Spleen (tissue), 11 donors: ENCODE measurements around the gene THUMPD3. TPM values are rescaled to one million over a fixed set of nuclear protein-coding genes. Genes with fewer than 3 reads are reported as not detected.

Experiments used
- DNase-seq: peaks from one replicate; pipeline ENCODE4 v3.0.0-alpha.2; 2020
- H3K27ac ChIP-seq, 8 donors: fragments of 200-600 bp; sonication (generic) in 7 of 8; 1 replicate in 4 of 8; 2 replicates in 4 of 8; pipeline versions ENCODE4 v1.5.0 to v1.8.0; 2016 to 2021; ENCODE audit warnings: inconsistent platforms in 4 of 8, mild to moderate bottlenecking in 4 of 8, moderate library complexity in 1 of 8
- H3K27me3 ChIP-seq, 7 donors: fragments of 200-600 bp; sonication (generic) in 6 of 7; replicated peaks in 1 of 7; 1 replicate in 4 of 7; 2 replicates in 3 of 7; pipeline versions ENCODE4 v1.5.0 to v1.8.0; 2016 to 2021; ENCODE audit warnings: inconsistent platforms in 3 of 7, mild to moderate bottlenecking in 1 of 7
- H3K36me3 ChIP-seq, 6 donors: fragments of 200-600 bp; sonication (generic) in 5 of 6; 1 replicate in 4 of 6; 2 replicates in 2 of 6; pipeline versions ENCODE4 v1.5.0 to v1.8.0; 2016 to 2021; ENCODE audit warnings: inconsistent platforms in 2 of 6
- H3K4me1 ChIP-seq, 6 donors: fragments of 200-600 bp; sonication (generic) in 5 of 6; 1 replicate in 3 of 6; 2 replicates in 3 of 6; pipeline versions ENCODE4 v1.5.0 to v1.8.0; 2016 to 2021; ENCODE audit warnings: inconsistent platforms in 3 of 6
- H3K4me3 ChIP-seq, 8 donors: fragments of 200-600 bp; sonication (generic) in 7 of 8; 1 replicate in 4 of 8; 2 replicates in 4 of 8; pipeline versions ENCODE4 v1.5.0 to v1.8.0; 2016 to 2021; ENCODE audit warnings: inconsistent platforms in 4 of 8, mild to moderate bottlenecking in 4 of 8, moderate library complexity in 2 of 8
- H3K9me3 ChIP-seq, 8 donors: fragments of 200-600 bp; sonication (generic) in 7 of 8; 1 replicate in 4 of 8; 2 replicates in 4 of 8; pipeline versions ENCODE4 v1.5.0 to v1.8.0; 2016 to 2021; ENCODE audit warnings: inconsistent platforms in 4 of 8
- POLR2A ChIP-seq, 3 donors: fragments of 450-650 bp; IDR thresholded peaks; one replicate each; pipeline ENCODE4 v1.5.1; 2017; ENCODE audit warnings: antibody characterized with exemption in 3 of 3, mild to moderate bottlenecking in 1 of 3
- POLR2AphosphoS5 ChIP-seq, 3 donors: sonication (generic); formaldehyde crosslinking; IDR thresholded peaks; one replicate each; pipeline ENCODE4 v1.5.1; 2017; ENCODE audit warnings: antibody characterized with exemption in 3 of 3
- WGBS, 5 donors: extraction: QIAGEN DNeasy Blood & Tissue Kit in 3 of 5; methylation state at CpG; one replicate each; pipeline versions ENCODE4 v1.1.5 to v1.1.7; 2013 to 2018; 5-methylcytosine and 5-hydroxymethylcytosine counted together
- intact Hi-C: fragments of 100-400 bp; cut with DNase I; formaldehyde crosslinking; loops from one replicate; pipeline ENCODE4 v1.15.0; 2023; ENCODE audit warnings: low total_unique reads
- polyA plus RNA-seq, 3 donors: library from polyadenylated mRNA; stranded (reverse); fragments of 200-250 nt; gene quantifications; one replicate each; pipeline ENCODE4 v1.2.1, GENCODE V29; 2013
- total RNA-seq, 7 donors: library from RNA; depleted of rRNA in 3 of 7; stranded (reverse); fragments of >200 nt in 3 of 7; fragmentation: NEBNext Ultra II Directional in 4 of 7; extraction: Animal tissue kit (Norgen Biotek cat#: 25700) in 4 of 7; gene quantifications; one replicate each; pipeline versions ENCODE4 v1.1.0 to v1.2.1, GENCODE V29; 2016 to 2021
- TF ChIP-seq, protein P1 (sequence below), 11 experiments: fragments of 200-600 bp in 7 of 11; fragments of 450-650 bp in 4 of 11; sonication (generic) in 4 of 11; IDR thresholded peaks in 8 of 11; conservative IDR thresholded peaks in 3 of 11; 1 replicate in 7 of 11; 2 replicates in 4 of 11; pipeline versions ENCODE4 v1.4.0 to v1.8.0; 2016 to 2021; ENCODE audit warnings: antibody characterized with exemption in 11 of 11, inconsistent platforms in 4 of 11, mild to moderate bottlenecking in 1 of 11
- donor health status: healthy with polysubstance abuse.
- donor health status: DM: no; HTN: no; CAD: no; lungs with moderate emphysema.
- donor health status: DM: no; HTN: no; CAD: no.
- donor health status: Bipolar disorder and iron deficiency.
- donor health status: healthy.
- donor health status: DM: no; HTN: no; CAD: no.
- donor health status: DM: yes; HTN: yes; CAD: no.

Gene THUMPD3
- total and polyA plus RNA-seq, 10 donors: 16.3 to 36.8 (median 23.8) TPM

DNA sequence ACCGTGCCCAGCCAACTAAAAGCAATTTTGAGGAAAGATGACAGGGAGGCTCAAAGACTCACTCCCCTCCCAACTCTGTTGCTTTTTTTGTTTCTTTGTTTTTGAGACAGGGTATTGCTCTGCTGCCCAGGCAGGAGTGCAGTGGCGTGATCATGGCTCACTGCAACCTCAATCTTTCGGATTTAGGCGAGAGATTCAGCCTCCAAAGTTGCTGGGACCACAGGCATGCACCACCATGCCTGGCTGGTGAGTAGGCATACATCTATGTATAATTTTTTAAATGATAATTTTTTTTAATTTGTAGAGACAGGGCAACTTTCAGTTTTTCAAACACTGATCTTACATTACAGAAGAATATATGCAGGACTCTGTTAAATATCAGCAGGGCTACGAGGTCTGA lies 15.8 kb upstream of the THUMPD3 start:
- Histone ChIP-seq H3K36me3 (peaks cover 0 to 6% (median 0%) of the 10 kb centered on the region in 6 donors), H3K4me1 (no peaks in the 10 kb centered on the region), H3K27me3 (no peaks in the 10 kb centered on the region), H3K4me3 (no peak overlapping the region), H3K27ac (no peak overlapping the region), H3K9me3 (no peaks in the 10 kb centered on the region)
- TF ChIP-seq, protein P1, sequence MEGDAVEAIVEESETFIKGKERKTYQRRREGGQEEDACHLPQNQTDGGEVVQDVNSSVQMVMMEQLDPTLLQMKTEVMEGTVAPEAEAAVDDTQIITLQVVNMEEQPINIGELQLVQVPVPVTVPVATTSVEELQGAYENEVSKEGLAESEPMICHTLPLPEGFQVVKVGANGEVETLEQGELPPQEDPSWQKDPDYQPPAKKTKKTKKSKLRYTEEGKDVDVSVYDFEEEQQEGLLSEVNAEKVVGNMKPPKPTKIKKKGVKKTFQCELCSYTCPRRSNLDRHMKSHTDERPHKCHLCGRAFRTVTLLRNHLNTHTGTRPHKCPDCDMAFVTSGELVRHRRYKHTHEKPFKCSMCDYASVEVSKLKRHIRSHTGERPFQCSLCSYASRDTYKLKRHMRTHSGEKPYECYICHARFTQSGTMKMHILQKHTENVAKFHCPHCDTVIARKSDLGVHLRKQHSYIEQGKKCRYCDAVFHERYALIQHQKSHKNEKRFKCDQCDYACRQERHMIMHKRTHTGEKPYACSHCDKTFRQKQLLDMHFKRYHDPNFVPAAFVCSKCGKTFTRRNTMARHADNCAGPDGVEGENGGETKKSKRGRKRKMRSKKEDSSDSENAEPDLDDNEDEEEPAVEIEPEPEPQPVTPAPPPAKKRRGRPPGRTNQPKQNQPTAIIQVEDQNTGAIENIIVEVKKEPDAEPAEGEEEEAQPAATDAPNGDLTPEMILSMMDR (IDR thresholded peaks at IDR 0.05 in 8 of 11, conservative IDR thresholded peaks at IDR 0.05 in 3 of 11): no peak
- TF ChIP-seq POLR2A (IDR thresholded peaks at IDR 0.05): no peak
- DNase-seq: no peak
- WGBS, 5 donors: 86 to 92% (median 88%) methylated on average over 5 of the region's 5 CpGs
- intact Hi-C loops: no loop called here

DNA sequence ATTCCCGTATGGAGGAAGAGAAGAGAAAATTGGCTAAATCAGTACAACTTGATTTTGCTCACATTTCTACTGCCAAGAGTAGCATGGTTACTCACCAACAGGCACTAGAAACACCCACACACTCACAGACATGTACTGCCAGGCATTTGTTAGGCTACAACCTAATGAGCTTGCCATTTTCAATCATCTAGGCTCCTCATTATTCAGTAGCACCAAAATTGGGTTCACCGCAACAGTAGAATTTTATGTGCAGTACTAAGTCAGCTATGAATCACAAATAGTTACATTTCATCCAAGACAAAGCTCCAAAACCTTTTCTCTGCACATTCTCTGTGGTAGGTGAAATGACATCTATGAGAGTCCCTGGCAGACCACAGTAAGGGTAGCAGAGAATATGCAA lies 15.0 kb upstream of the THUMPD3 start:
- H3K27ac ChIP-seq: no peak overlapping the region
- no peaks in the 10 kb centered on the region for H3K27me3 ChIP-seq
- no peaks in the 10 kb centered on the region for H3K9me3 ChIP-seq
- H3K4me1 ChIP-seq: peaks cover 0 to 3% (median 2%) of the 10 kb centered on the region in 6 donors
- DNase-seq: no peak
- WGBS, 5 donors: 47 to 74% (median 48%) methylated on average over 2 of the region's 2 CpGs
- TF ChIP-seq POLR2A (IDR thresholded peaks at IDR 0.05): no peak
- TF ChIP-seq POLR2AphosphoS5 (IDR thresholded peaks at IDR 0.05): no peak
- TF ChIP-seq, protein P1 (IDR thresholded peaks at IDR 0.05 in 8 of 11, conservative IDR thresholded peaks at IDR 0.05 in 3 of 11): no peak
- peaks cover 0 to 6% (median 0%) of the 10 kb centered on the region in 6 donors for H3K36me3 ChIP-seq
- intact Hi-C loops: no loop called here
- no peak overlapping the region for H3K4me3 ChIP-seq

DNA sequence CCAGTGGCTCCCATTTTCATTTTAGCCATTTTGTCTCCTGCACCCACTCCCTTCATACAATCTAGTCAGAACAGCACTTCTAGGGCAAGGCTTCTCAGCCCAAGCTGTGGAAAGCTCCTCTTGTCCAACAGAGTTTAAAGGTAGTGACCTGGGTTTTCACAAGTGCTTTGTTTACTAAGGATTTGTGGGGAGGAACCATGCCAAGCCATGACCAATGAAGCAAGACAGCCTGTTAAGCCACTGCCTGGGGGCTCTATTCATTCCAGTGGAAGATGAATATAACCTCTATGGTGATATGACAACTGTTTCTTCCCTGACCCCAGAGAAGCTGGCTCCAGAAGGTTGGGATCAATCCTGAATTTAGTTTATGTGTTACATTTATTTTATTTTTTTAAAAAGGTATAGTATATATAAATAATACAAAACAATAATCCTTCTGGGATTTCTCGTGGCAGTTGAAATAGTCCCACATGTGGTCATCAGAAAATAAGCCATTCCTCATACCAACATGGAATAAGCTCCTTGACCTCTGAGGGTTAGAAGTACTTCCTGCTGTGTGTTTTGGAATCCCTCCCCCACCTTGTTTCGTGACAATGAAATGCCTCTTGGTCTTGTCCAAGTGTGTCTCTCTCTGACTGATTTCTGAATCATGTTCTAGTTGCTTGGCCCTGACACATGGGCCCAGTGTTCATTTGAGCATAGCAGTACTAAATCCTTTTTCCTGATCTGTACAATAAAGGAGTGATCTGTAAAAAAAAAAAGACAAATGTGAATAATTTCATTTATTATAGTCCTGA lies 13.3 kb upstream of the THUMPD3 start:
- peaks cover 0 to 20% (median 14%) of the 10 kb centered on the region in 6 donors for H3K4me1 ChIP-seq
- intact Hi-C loops: no loop called here
- DNase-seq: no peak

DNA sequence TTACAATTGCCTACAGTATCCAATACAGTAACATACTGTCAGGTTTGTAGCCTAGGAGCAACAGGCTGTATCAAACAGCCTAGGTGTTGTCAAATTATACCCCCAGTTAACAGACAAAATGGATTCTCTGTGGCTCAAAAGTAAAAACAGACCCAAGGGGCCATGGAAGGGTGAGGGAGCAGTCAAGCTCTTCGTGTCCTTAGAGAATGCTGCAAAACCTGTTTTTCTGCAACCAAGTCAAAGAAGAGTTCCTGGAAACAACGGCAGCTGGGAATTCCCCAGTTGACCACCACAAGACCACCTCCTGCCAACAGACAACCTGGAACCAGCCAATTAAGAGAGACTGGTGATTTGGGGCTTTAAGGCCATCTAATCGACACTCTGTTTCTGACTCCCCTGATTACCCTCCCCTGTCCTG lies 11.1 kb upstream of the THUMPD3 start:
- Histone ChIP-seq H3K4me1 (peaks cover 0 to 25% (median 14%) of the 10 kb centered on the region in 6 donors), H3K4me3 (no peak overlapping the region), H3K9me3 (no peaks in the 10 kb centered on the region), H3K27me3 (no peaks in the 10 kb centered on the region), H3K36me3 (peaks cover 0 to 6% (median 0%) of the 10 kb centered on the region in 6 donors), H3K27ac (no peak overlapping the region)
- intact Hi-C loops: no loop called here
- no peak for DNase-seq
- 51 to 66% (median 61%) methylated on average over 3 of the region's 3 CpGs for WGBS, 5 donors
- TF ChIP-seq, protein P1 (IDR thresholded peaks at IDR 0.05 in 8 of 11, conservative IDR thresholded peaks at IDR 0.05 in 3 of 11): peak in 1 of 11 experiments; percentile 10
- no peak for TF ChIP-seq POLR2A (IDR thresholded peaks at IDR 0.05)

More for the DNA sequence above, 13.3 kb upstream of the THUMPD3 start:
- Histone ChIP-seq H3K36me3 (peaks cover 0 to 6% (median 0%) of the 10 kb centered on the region in 6 donors), H3K27me3 (no peaks in the 10 kb centered on the region), H3K9me3 (no peaks in the 10 kb centered on the region), H3K27ac (peak overlapping the region in 3 of 8 donors; percentile 10 to 22 (median 17)), H3K4me3 (no peak overlapping the region)
- TF ChIP-seq POLR2AphosphoS5 (IDR thresholded peaks at IDR 0.05): no peak
- TF ChIP-seq POLR2A (IDR thresholded peaks at IDR 0.05): no peak
- TF ChIP-seq, protein P1 (IDR thresholded peaks at IDR 0.05 in 8 of 11, conservative IDR thresholded peaks at IDR 0.05 in 3 of 11): no peak
- WGBS, 5 donors: 44 to 70% (median 56%) methylated on average over 2 of the region's 2 CpGs
